Measurements from ENCODE around the gene MYT1.

MYT1 gene

GRCh38 chr20:64214113-64214512 is 49.9 kb downstream of the MYT1 start:
- DNase-seq (ENCODE audit: low read depth in 2 of 2) = no peak

DNA sequence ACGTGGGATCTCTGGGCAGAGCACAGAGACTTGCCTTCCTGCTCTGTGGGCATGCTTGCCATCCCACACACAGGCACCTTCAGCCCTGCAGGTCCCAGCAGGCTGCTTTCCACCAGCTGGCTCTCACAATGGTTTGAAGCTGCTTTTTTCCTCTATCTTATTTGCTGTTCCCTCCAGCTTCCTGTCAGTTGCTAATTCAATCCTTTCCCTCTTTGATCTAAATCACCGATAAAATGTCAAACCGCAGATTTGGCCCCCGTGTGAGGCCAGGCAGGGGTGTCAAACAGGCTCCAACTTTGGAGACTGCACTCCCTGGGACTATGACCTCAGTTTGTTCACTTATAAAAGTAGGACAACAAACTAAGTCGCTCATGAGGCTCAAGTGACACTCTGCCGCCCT is 50.7 kb downstream of the MYT1 start:
- DNase-seq (ENCODE audit: low read depth in 2 of 2) = no peak

- no peak for DNase-seq (ENCODE audit: low read depth in 2 of 2)
Observed at GRCh38 chr20:64216036-64216435, 51.8 kb downstream of the MYT1 start.

DNA sequence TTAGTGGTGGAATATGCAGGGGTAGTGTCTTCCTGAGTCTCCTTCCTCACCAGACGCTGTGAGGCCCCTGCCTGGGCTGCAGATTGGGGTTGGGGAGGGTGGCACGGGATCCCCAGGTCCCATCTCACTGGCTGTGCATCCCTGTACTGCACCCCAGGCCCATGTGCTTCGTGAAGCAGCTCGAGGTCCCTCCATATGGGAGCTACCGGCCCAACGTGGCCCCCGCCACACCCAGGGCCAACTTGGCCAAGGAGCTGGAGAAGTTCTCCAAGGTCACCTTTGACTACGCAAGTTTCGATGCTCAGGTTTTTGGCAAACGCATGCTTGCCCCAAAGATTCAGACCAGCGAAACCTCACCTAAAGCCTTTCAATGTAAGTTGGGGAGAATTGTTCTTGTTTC is 52.7 kb downstream of the MYT1 start:
- DNase-seq (ENCODE audit: low read depth in 2 of 2) = no peak

DNA sequence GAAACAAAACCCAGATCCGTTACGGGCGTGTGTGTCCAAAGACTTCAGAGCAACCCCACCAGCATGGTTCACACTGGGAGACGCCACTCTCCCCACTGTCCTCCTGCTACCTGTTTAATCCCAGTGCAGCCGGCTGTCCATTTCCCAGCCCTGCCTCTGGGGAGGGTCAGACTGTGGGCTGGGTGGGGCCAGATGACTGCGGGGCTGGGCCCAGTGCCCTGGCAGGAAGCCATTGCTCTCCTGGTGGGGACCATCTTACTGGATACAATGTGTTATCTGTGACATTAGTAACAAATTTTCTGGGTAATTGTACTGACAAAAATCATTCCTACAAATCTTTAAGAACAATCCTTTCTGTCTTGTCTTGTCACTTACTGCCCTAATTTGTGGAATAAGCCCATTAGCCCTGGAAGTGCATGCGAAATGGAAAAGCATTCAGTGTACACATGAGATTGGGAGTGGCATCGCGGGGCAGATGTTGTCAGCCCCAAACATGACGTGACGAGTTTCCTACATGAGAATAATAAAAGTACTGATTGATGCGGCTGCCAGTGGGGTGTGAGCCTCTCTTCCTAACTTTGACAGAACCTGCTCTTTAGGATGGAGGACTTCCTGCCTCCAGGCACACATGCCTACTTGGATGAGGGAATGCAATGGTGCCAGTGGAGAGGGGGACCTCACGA is 53.4 kb downstream of the MYT1 start:
- no peak for DNase-seq (ENCODE audit: low read depth in 2 of 2)

- no peak for DNase-seq (ENCODE audit: low read depth in 2 of 2)
Observed at GRCh38 chr20:64219202-64219601, 55.0 kb downstream of the MYT1 start.

DNA sequence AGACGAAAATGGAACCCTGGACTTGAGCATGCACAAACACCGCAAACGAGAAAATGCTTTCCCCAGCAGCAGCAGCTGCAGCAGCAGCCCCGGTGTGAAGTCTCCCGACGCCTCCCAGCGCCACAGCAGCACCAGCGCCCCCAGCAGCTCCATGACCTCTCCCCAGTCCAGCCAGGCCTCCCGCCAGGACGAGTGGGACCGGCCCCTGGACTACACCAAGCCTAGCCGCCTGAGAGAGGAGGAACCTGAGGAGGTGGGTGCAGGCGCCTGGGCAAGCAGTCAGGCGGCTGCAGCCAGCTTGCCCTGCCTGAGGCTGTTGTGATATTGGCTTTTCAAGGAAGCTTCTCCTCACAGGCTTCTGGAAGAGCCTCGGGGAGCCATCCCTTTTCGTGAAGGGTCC is 55.5 kb downstream of the MYT1 start:
- DNase-seq (ENCODE audit: low read depth in 2 of 2) = no peak

- no peak for DNase-seq (ENCODE audit: low read depth in 2 of 2)
Observed at GRCh38 chr20:64220420-64220819, 56.2 kb downstream of the MYT1 start.

DNA sequence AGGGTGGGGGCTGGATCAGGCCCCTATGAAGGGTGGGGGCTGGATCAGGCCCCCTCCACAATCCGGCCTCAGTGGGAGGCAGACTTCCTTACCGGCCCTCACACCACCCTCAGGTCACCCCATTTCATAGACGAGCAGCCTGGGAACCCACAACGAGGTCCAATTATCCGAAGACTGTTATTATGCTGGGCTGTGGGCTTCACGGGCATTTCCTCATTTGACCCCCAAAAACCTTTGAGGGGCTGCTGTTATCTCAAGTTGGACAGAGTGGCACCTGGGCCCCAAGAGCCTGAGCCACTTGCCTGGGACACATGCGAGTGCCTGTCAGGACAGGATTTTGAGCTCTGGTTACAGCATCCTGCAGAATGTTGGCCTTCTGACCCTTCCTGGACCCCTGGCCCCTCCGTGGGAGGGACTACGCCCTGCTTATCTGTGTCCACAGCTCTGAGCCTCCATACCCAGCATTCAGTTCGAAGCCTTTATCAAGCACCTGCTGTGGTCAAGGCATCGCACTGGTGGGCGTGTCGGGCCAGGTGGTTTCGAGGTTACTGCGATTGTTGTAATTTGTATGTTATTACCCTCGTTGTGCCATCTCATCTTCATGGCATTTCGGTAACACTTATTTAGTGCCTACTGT is 56.8 kb downstream of the MYT1 start:
- DNase-seq (ENCODE audit: low read depth in 2 of 2) = no peak

DNA sequence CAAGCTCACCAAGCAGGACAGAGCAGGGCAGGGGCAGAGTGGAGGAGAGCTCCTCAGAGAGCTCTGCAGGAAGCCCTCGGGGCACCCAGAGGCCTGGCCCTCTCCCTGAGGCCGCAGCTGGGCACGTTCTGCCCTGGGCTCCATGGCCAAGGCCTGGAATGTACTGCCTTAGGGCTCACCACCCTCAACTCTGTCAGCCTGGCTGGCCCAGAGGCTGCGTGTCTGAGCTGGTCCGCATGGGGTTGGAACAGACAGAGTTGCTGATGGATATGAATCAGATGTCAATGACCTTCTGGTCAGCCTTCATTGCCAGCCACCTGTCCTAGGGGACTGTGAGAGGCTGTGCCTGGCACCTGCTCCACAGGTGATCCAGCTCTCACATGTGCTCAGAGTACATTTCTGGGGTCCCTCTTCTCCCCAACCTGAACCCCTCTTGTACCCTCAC is 58.1 kb downstream of the MYT1 start:
- no peak for DNase-seq (ENCODE audit: low read depth in 2 of 2)

DNA sequence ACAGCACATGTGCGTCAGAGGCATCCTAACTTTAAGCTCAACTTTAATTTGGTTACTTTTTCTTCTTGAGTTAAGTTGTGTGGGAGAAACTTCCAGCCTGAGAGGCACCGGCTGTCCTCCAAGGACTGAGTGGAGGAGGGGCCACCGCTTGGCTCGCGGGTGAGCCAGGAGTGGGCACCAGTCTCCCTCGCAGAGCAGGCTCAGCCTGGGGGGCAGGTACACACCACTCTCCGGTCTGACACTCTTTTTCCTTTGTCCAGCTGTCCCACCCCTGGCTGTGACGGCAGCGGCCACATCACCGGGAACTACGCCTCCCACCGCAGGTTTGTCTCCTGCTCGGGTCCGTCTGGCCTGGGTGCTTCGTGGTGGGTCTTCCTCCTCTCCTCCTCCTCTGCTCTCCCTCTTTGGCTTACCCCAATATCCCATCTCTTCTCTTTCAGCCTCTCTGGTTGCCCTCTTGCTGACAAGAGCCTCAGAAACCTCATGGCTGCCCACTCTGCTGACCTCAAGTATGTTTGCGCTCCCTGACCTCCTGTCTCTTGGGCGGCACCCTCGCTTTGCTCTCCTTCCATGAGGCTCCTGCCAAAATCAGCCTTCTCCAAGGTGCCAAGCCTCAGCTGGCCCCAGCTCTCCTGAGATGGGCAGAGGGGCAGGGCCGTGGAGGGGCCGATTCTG is 58.7 kb downstream of the MYT1 start:
- DNase-seq (ENCODE audit: low read depth in 2 of 2) = no peak

DNA sequence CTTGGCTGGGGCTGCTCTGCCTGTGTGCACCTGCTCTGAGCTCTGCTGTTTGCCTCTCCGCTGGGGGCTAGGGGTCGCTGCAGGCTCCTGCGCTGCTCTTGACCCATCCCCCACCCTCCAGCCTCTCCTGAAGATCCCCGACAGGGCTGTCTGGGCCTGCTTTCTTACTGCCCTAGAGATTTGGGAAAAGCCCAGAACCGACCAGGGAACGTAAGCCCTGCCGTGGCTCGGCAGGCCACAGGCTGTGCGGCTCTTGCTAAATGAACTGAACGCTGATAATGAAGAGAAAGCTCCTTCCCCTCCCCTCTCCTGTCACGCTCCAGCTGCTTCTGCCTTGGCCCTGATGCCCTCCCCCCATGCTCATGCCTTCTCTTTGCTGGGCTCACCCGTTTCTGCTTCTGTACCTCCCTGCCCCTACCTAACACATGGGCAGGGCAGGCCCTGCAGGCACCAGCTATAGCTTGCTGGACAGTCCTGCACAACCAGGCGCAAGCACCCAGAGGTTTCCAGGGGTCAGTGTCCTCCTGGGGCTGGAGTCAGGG is 59.3 kb downstream of the MYT1 start:
- no peak for DNase-seq (ENCODE audit: low read depth in 2 of 2)

- no peak for DNase-seq (ENCODE audit: low read depth in 2 of 2)
Observed at GRCh38 chr20:64224351-64225170, 60.3 kb downstream of the MYT1 start.

- no peak for DNase-seq (ENCODE audit: low read depth in 2 of 2)
Observed at GRCh38 chr20:64225171-64225595, 60.9 kb downstream of the MYT1 start.

DNA sequence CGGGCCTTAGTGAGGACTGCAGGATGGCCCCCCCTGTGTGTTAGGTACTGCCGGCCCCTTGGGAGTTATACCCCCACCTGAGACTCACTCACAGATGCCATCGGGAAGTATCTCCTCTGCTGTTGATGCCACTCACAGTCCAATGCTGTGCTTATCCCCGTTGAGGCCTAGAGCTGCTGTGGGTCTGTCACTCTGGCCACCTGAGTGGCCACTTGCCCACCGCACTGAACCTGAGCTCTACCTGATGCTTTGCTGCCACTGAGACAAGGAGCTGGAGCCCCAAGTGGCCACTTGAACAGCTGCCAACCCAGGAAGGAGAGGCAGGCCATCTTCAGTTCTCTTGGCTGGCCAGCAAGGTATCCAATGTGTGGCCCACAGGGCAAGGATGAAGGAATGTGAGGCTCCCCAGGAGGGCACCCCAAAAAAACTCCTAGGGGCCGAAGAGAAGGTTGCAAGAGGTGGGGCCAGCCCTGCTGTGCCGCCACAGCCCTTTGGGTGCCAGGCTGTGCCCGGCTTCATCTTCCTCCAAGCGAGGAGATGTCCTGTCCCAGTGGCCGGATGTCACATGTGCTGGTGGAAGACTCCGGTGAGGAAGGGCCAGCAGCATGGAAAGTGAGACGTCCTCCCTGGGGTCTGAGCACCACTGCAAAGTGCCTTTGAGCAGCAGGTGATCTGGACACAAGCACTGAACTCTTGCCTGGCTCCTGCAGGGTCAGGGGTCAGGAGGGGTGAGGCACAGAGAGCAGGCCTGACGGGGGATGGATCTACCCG is 61.8 kb downstream of the MYT1 start:
- DNase-seq (ENCODE audit: low read depth in 2 of 2) = no peak

GRCh38 chr20:64226686-64227580 is 62.7 kb downstream of the MYT1 start:
- DNase-seq (ENCODE audit: low read depth in 2 of 2) = no peak

- DNase-seq (ENCODE audit: low read depth in 2 of 2) = no peak
Observed at GRCh38 chr20:64228086-64228653, 63.9 kb downstream of the MYT1 start.

- no peak for DNase-seq (ENCODE audit: low read depth in 2 of 2)
Observed at GRCh38 chr20:64228751-64229506, 64.7 kb downstream of the MYT1 start.

DNA sequence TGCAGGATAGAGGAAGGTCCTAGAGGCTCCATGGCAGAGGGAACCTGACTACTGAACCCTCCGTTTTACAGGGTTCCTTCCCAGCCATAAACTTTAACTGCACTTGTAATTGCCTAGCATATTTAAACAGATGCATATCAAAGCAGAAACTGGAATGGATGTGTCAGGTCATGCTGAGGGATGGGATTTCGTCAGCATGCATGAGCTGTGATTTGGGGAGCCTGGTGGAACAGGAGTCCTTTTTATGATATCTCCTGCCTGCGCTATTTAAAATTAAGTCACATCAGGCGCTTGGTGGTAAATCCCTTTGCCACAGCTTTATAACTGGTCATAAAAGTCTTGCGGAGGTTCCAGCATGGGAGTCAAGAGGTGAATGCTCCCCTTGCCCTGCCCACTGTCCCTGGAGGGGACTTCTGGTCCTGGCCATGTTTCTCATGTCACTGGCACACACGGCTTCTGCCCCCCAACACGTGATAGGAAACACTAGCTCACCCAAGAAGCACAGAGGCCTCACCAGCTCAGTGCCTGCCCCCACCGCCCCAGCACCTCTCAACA is 65.3 kb downstream of the MYT1 start:
- DNase-seq (ENCODE audit: low read depth in 2 of 2) = no peak
